GM19025 (cell line): ENCODE data around the gene ZNF664.

Experiments used
- ATAC-seq: cut with Tn5 transposase; IDR thresholded peaks from one replicate; pipeline ENCODE4 v1.9.1; 2021; ENCODE audit warnings: mild to moderate bottlenecking, low read depth, moderate library complexity; ENCODE audit not compliant: unreplicated experiment

The ZNF664 gene

DNA sequence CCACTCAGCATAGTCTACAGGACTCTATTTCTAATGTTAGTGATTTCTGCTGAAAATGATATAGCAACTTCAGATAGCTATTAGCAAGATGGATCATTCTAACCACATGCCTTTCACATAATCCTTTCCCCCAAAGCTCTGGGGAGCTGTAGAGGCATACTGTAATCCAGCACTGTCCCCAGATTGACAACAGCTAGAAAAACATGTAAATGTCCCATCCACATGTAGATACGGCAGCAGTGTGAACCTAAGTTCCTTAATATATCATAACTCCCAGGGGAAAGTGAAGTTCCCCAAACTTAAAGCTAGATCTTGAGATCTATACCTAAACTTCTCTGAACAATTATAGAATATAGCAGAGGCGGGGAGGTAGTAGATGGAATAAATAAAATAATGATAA is 14.0 kb downstream of the ZNF664 start:
- no peak for ATAC-seq

DNA sequence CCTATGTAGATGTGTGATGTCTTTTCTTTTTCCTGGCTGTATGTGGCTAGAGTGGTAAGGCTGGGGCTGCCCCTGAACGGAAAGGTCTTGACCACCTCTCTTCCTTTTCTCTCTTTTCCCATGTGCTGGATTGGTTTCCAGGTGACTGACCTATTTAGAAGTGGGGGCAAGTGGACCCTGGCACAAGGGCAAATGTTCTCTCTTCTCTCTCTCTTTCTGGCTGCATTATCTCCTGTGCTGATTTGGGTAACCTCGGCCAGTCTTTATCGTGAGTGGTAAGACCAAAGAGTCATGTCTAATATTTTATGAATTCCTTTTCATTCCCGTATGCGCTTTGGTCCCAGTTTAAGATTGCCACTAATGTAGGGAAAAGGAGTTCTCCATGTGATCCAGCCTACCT is 16.2 kb downstream of the ZNF664 start:
- no peak for ATAC-seq

DNA sequence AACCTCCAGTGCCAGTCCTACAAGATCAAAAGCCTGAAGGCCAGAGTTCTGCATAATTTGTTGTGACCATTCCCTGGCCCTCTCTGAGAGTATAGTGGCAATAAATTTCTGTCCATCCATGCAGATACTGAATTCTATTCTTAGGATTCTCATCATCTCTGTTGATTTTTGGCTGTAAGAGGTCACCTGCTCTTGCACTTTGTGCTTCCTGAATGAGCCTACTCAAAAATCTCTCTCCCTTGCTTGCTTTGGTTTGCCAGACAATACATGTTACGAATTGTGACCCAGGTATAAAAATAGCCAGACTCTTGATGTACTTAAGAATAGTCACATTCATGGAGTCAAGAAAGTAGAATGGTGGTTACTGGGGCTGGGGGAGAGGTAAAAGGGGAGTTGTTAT is 16.7 kb downstream of the ZNF664 start:
- no peak for ATAC-seq

DNA sequence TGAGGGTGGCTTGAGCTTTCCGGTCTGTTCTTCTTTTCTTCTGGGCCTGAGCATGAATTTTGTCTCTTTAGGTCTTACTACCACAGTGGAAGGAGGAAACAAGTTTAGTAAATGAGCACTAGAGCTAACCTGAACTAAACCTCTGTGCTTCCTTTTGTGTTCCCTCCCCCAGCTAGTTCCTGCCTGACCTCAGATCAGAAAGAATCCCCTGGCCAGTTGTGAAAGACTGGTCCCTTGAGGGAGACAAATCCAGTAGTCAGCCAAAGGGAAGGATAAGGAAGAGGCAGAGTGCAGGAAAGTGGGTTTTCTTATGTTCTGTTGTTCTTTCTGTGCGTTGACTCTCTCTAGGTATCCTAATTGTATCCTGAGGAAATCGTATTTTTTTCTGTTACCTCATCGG is 17.5 kb downstream of the ZNF664 start:
- ATAC-seq, result no peak

DNA sequence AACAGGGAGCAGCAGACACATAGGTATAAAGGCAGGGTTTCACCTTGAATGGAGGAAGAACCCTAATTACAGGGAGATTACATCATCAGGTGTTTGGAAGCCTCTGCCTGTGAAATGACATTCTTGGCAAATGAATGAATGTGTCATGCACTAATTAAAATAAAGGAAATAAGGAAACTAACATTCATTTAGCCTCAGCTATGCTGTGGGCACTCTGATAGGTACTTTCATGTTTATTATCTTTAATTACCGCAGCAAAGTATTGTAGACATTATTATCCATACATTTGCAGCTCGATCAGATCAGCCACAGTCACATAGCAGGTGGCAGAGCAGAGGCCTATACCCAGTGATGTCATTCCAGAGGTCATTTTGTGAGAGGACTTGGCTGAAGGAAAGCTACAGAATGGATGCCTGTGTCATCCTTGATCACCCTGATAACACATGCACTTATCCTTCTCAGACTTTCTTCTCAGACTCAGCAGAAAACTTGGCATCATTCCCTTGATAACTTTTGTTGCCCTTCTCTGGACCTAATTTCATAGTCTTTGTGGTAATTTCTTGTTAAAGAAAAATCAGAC is 18.4 kb downstream of the ZNF664 start:
- no peak for ATAC-seq

DNA sequence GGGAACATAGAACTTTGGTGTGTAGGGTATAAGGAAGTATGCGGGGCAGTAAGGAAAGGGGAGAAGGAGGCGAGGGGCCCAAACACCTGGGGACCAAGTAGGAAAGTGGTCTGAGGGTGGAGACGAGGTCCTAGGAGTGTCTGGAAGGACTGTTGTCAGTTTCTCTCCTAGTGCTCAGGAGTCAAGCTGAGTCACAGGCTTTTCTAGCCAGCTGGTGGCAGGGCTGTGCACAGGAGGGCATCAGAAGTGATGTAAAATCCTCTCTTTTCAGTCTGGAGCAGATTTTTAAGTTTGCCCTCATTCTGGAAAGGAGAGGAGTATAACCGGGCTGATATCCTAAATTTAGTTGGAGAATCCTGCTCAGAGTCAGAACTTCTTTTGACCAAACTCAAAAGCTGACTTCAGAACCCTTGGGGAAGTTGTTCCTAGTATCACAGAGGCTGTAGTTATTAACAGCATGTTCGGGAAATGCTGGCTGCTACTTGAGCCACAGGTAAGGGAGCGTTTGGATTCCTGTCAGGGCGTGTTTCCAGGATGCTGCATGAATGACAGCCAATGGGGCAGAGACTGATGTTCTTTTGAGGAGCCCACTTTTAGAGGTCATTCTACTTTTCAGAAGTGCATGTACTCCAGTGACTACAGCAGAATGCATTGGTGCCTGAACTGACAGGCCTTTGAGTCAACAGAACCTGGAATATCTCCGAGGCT is 19.3 kb downstream of the ZNF664 start:
- no peak for ATAC-seq

DNA sequence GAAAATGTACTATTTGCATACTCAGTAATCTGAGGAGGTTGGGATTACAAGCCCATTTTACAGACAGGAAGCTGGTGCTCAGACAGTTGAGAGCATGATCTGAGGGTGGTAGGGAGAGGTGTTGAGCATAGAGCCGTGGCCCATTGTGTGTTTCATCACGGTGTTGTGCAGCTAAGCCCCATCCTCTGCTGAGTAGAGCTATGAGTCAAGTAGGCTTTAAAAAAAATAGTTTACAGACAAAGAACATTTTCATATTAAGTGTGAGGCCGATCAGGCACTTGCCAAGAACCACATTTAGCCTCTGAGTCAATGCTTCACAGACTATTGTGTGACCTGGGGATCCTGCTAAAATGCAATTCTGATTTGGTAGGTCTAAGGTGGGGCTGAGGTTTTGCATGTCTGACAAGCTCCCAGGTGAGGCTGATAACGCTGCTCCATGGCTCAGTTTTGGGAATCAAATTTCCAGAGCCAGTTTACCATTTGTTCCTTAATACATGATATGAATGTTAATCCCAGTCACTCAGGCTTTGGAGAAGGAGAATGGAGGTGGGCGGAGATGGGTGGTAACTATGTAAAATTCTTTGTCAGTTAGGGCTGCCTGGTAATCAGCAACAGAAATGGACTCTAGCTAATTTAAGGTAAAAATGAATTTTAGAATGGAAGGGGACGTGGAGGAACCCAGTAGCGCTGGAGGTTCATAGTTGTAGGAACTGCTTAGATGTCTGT is 22.2 kb downstream of the ZNF664 start:
- ATAC-seq, result no peak

DNA sequence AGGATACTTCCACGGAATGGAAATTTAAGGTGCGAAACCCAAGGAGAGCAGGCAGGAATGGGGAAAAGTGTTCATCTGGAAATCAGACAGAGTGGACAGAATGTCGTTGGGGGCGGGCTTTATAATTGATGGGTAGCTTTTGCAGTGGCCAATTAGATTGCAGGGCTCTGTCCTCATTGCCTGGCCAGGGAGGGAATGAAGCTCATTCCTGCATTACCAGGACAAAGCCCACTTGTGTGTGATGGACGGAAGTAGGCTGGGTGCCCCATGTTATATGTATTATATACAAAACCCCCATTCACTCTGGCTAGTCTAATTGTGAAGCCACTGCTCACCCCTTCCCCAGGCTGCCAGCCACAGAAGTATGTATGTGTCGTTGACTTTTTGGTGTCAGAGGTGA is 23.6 kb downstream of the ZNF664 start:
- no peak for ATAC-seq

DNA sequence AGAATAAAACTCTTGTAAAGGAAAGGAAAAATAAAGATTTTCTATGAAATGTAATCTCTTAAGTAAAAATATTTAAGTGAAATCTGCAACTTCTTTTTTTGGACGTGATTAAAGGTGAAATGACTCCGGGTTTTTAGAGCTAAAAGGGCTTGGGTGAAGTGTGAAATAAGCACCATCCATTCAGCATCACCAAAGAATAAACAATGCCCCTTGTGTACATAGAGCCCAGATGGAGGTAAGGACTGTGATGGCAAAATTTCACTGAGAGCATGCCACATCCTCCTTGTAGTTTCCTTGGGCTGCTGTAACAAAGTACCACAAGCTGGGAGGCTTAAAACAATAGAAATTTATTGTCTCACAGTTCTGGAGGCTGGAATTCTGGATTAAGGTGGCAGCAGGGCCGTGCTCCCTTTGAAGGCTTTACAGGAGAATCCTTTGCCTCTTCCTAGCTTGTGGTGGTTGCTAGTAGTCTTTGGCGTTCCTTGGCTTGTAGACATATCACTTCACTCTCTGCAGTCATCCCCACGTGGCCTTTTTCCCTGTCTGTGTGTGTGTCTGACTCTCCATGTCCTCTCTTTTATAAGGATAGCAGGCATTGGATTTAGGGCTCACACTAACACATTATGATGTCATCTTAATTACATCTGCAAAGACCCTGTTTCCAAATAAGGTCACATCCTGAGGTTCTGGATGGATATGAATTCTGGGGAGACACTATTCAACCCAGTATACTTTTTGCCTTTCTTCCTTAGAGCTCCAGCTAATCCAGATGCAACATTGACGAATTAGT is 24.2 kb downstream of the ZNF664 start:
- ATAC-seq, result no peak

DNA sequence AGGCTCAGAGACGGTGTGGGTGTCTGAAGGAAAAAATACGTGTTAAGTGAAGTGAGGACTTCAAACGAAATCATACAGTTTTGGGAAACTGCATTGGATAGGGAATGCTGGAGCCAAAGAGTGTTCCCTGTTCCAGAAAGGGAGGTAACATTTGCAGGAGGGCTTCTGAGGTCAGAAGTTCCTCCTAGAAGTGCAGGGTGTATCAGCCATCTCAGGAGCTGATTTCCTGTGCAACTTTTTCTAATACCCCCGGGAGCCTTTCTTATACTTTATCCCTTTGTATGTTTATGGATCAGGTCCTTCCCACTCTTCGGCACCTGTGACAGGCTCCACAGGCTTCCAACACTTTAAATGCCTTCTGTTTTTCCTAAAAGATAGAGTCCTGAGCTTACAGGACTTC is 24.9 kb downstream of the ZNF664 start:
- no peak for ATAC-seq

DNA sequence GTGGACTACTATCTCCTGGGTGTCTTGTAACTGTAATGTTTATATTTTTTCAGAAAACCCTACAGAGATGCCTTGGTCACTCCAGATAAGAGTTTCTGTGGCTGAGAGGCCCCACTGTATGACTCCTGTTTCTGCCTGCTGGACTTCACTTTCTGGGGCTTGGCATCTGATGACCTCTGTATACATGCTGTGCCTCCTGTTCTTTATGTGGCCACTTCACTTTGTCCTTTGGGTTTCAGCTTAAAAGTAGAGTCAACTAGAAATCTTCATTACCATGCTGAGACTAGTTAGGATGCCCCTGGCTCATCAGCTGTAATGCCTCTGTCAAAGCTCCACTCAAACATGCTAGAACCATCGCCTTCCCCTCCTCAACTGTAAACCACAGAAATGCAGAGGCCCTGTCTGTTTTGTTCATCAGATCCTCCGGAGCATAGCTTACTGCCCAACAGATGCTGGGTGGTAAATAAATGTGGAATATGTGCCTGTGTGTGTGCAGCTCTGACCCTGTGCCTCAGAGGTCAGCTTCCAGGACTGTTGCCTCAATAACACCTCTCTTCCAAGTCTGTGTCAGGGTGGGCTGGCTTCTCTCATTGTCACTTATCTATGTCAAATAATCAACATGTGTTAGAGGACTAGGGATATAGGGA is 25.5 kb downstream of the ZNF664 start:
- no peak for ATAC-seq

DNA sequence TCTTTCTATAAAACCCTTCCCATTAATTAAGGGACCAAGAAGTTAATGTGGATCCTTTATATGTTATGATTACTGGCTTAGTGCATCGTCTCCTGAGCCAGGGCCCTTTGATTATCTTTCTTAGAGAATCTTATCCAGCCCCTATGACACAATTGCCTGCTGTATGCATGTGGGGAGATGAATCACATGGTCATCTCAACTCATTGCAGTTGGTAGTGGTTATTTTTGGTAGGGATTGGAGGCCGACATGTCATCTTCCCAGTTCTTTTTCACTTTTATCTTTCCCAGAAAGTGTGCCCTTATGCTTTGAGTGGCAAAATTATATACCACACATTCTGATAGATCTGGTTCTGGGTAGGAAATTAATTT is 26.0 kb downstream of the ZNF664 start:
- no peak for ATAC-seq

DNA sequence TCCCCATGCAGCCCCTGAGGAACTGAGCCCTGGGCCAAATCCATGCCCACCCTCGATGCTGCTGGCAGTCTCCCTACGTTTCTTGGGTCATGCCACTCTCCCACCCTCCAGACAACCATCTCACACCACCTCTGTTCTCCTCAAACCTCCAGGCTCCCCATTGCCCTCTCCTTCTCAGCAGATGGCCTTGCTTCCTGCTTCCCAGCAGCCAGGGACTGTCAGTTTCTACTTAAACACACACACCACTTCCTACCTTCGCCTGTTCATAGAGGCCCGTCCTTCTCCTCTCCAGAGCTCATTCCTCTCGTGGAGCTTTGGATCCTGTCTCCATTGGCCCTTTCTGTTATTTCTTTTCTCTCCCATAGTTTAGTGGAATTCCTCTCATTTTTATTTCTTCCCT is 27.1 kb downstream of the ZNF664 start:
- ATAC-seq, result no peak

DNA sequence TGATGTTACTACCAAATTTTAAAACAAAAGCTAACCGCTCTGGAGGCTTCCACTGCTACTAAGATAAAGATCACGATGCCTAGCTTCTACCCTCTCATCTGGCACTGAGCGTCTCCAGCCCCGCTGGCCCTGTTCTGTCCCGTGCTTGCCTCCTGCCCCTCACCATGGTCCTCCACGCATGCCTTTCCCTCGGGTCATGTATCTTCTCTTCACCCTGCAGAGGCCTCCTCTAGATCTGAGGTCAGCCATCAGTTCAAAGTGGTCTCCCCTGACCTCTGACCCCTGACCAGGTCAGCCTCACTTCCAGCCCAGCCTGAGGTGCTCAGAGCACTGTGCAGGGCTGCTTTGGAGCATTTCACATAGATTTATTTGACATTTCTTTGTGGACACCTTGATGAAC is 28.3 kb downstream of the ZNF664 start:
- ATAC-seq, result no peak

DNA sequence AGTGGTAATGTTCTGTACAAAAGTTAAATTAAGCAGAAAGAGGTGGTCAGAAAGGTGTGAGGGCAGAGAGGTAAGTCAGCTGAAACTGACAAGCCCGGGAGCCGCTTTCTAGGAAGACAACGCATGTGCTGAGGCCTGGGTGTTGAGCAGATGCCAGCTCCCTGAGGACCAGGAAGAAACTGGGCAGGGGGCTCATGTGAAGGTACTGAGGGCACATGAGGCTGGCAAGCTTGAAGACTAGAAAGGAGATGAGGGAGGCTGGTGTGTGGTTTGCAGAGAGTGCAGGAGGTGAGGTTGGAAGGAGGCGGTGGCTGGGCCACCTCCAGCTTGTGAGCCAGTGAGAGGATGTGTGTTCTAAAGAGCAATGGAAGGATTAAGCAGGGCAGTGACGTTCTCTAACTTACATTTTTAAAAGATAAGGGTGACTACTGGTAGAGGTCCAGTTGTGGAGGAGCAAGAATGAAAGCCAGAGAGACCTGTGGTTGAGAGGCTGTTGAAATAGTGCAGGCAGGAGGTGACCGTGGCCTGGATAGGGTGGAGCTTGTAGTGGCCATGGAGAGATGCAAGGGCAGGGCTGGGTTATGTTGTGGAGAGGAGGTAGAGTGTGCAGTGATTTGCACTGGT is 29.1 kb downstream of the ZNF664 start:
- no peak for ATAC-seq

DNA sequence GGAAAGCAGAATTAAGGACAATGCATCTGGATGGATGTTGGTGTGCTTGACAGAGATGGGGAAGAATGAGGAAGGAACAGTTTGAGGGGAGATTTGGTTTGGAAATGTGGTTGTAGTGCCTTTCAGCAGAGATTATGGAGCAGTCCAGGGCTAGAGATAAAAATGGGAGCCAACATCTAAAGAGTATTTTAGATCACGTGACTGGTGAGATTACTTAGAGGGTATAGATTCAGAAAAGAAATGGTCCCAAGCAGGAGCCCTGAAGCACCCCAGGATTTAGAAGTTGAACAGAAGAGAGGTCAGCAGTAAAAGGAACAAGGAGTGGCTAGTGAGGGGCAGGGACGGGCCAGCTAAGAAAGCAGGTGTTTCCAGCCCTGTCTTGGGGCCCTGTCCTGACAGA is 29.6 kb downstream of the ZNF664 start:
- ATAC-seq, result no peak

DNA sequence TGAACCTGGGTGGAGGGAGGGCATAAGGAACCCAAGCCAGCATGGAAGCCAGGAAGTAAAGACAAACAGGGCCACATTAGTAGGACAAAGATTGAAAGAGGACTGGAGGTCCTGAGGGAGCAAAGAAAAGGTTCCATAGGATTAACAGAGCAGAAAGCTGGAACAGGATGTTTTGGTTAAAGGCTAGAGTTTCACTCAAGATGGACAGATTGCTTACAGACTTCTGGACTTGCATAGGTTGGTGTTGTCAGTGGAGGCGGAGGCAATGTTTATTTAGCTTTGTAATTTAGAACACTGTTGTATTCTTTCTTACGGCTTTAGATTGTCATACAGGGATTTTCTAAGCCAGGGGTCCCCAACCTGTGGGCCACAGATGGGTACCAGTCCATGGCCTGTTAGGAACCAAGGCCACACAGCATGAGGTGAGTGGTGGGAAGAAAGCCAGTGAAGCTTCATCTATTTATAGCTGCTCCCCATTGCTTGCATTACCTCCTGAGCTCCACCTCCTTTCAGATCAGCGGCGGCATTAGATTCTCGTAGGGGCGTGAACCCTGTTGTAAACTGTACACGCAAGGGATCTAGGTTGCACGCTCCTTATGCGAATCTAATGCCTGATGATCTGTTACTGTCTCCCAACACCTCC is 31.3 kb downstream of the ZNF664 start:
- no peak for ATAC-seq

DNA sequence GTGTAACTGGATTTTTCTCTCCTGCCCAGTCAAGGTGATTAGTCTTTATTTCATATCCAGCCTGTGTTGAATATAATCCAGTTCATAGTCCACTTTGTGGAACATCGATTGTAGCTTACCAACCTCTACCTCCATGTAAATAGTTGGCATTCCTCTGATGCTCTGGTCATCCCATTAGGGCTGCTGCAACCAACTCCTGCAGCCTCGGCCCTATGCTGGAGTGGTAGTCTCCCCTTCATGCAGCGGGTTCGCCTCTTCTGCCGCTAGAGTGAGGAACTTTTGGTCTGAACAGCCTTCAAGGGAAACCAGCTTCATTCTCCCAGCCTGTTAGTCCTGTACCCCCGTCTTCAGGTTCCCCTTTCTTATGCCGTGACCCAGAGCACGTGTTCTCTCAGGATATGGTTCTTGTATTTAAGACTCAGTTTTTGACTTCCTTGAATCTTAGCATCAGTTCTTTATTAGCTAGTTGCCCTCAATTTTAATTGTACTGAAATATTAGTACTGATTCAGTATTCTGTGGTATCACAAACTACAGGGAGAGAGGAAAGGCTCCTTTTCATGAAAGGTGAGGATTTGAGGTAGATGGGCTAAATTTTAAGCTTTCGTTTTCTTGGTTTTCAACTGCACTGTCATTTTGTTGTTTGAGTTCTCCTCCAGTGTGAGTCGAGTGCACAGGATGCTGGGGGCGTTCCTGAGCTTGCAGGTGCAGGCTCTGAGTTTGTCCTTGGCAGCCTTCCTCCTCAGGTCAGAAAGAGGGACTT is 33.2 kb downstream of the ZNF664 start:
- ATAC-seq, result no peak
